Cardiac fibroblast (primary cell): Measurements from ENCODE around the gene CUL3.

ENCODE experiments used
- DNase-seq, 2 donors: peaks; one replicate each; pipeline versions ENCODE4 v3.0.0 to v3.0.0-alpha.2; 2010; ENCODE audit warnings: low read depth in 2 of 2
- H3K4me3 ChIP-seq, 2 donors: replicated peaks in 1 of 2; 1 replicate in 1 of 2; 2 replicates in 1 of 2; pipeline ENCODE4 v1.5.1; 2011; ENCODE audit warnings: low read depth in 2 of 2, low read length in 2 of 2, mild to moderate bottlenecking in 2 of 2, moderate library complexity in 1 of 2
- CTCF ChIP-seq: IDR thresholded peaks from one replicate; pipeline ENCODE4 v1.5.1; 2011; ENCODE audit warnings: low read depth, mild to moderate bottlenecking, low read length, inconsistent platforms

CUL3 gene

DNA sequence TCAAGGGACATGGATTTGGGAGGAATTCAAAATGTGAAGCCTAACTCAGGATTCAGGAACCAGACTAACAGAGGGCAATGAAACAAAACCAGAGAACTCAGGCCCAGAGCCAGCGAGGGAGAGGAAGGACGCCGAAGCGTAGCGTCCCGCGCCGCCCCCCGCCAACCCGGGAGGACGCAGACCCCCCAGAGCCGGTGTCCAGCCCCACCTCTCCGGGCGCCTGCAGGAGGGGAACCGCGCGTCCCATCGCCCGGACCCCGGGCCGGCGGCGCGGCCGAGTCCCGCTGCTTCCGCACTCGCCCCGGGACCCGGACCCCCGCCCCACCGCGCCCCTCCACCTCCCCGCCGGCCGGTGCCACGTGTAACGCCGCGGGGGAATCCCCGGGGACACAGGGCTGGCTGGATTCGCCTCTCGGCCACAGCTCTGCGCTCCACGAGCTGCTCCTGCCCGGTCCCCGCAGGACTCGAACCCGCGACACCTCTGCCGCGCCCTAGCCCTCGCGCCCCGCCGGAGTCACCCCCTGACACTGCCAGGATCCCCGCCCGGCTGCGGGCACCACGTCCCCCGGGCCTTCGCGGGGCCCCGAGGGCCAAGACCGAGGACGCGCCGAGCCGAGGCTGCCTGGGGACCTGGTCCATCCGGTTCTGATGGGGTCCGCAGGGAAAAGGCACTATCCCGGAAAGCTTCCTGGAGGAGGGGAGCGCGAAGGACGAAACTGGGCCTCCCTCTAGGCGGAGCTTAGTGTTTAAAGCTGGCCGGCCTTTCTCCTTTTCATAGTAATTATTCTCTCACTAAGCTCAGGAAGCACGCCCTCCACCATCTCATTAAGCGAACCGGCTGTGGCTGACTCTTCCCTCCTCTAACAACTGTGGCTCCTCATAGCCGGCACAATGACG, 142.8 kb downstream of the CUL3 start:
- TF ChIP-seq CTCF: no peak
- H3K4me3 ChIP-seq: peak overlapping the region; percentile 55 to 59
- peak; percentile 28 to 29 for DNase-seq

GRCh38 chr2:224440988-224441387, 144.2 kb downstream of the CUL3 start:
- no peak for TF ChIP-seq CTCF
- no peak overlapping the region for H3K4me3 ChIP-seq
- peak in 1 of 2 donors; percentile 15 for DNase-seq

DNA sequence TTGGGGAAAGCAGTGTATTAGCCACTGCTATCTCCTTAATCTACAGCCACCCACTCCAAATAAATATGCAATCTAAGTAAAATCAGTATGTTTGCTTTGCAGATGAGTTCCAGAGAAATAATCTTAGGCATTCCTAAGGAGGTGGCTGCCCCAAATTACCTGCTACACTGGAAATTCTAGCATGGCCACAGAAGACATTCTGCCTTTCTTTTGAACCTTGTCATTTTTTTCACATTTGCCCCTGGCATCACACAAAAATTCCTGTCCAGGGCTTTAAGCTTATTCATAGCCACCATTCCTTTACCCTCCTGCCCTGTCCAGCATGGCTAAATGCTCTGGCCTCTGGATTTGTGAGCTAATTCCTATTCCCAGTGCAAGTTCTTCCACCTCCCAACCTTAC, 146.4 kb downstream of the CUL3 start:
- DNase-seq: no peak
- no peak for TF ChIP-seq CTCF

GRCh38 chr2:224436634-224437033, 148.5 kb downstream of the CUL3 start:
- H3K4me3 ChIP-seq: no peak overlapping the region
- DNase-seq: peak in 1 of 2 donors; percentile 21
- no peak for TF ChIP-seq CTCF

More for the DNA sequence above, 146.4 kb downstream of the CUL3 start:
- H3K4me3 ChIP-seq: no peak overlapping the region

DNA sequence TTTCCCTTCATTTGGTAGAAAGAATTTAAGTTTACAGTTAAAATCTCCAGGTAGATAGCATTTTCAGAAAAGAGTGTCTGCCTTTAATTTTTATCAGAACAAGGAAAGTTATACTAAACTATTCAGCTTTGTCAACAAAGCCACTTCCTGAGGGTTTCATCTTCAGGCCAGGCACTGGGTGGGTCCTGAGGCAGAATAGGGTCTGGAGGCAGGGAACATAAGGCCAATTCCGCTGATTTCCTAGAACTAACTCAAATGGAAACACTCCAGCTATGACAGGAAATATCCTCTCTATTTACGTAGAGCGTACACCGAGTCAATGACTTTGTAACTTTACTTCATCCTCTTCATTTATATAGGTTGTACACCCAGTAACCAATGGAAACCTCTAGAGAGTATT, 150.5 kb downstream of the CUL3 start:
- no peak for TF ChIP-seq CTCF
- no peak overlapping the region for H3K4me3 ChIP-seq
- DNase-seq: no peak

DNA sequence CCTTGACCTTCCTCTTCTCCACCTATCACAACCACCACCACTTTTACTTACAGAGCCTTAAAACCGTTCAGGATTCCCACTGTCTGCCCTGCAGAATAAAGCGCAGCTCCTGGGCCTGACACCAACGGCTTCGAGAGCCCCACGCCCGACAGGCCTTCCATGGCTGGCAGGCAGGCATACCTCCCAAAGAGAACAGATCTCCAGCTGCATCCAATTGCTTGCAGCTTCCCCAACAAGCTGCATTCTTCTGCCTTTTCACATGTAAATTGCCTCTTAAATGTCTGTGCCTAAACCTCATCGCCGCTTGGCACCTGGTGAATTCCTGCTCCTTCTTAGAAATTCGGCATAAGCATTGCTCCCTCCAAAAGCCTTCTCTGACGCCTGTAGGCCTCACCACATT, 151.7 kb downstream of the CUL3 start:
- DNase-seq: no peak
- no peak for TF ChIP-seq CTCF

More for the DNA sequence above, 151.7 kb downstream of the CUL3 start:
- H3K4me3 ChIP-seq: no peak overlapping the region
